ENCODE data around the gene PGM2.

PGM2 gene

DNA sequence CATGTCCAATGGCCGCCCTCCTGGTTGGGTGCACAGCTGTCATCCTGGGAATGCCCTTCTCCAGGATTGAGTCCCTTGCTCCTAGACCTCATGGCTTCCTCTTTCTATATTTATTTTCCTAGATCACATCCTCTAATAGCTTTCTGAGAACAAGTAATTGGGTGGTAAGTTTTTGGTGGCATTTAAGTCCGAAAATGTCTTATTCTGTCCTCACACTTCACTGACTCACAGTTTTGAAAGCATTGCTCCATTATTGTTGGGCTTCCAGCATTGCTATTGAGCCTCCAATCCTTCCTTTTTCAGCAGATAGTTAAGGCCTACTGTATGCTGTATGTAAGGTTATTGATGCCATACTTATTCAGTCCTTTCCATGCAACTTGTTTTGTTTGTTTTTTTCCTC, 25.9 kb downstream of the PGM2 start:
- in situ Hi-C loops (cut with MboI; ENCODE audit: low sequenced_read_pairs), result no loop called here

GRCh38 chr4:37858112-37858511, 31.6 kb downstream of the PGM2 start:
- in situ Hi-C loops (cut with MboI; ENCODE audit: low sequenced_read_pairs), result no loop called here

- in situ Hi-C loops (cut with MboI; ENCODE audit: low sequenced_read_pairs), result no loop called here
These were observed 32.4 kb downstream of the PGM2 start for GRCh38 chr4:37858872-37859271.

- in situ Hi-C loops (cut with MboI; ENCODE audit: low sequenced_read_pairs), result no loop called here
These were observed 33.8 kb downstream of the PGM2 start for GRCh38 chr4:37860266-37860665.

GRCh38 chr4:37862961-37863360, 36.5 kb downstream of the PGM2 start:
- in situ Hi-C loops (cut with MboI; ENCODE audit: low sequenced_read_pairs), result no loop called here

GRCh38 chr4:37864786-37865185, 38.3 kb downstream of the PGM2 start:
- in situ Hi-C loops (cut with MboI; ENCODE audit: low sequenced_read_pairs), result no loop called here

DNA sequence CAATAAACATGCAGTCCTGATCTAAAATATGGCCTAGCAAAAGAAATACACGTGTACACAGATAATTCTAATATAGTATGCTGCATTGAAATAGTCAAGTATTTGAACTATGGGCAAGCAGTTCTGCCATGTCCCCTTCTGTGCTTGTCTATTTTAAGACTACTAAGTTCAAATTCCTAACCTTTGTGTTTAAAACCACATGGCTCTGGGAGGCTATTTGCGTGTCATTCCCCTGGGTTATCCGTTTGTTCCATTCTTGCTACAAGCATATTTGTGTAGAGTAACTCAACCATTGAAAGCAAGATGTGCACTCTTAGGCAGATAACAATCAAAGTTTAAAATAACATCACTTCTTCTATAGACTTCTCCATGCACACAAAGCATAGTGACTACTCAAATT, 39.0 kb downstream of the PGM2 start:
- in situ Hi-C loops (cut with MboI; ENCODE audit: low sequenced_read_pairs), result no loop called here

DNA sequence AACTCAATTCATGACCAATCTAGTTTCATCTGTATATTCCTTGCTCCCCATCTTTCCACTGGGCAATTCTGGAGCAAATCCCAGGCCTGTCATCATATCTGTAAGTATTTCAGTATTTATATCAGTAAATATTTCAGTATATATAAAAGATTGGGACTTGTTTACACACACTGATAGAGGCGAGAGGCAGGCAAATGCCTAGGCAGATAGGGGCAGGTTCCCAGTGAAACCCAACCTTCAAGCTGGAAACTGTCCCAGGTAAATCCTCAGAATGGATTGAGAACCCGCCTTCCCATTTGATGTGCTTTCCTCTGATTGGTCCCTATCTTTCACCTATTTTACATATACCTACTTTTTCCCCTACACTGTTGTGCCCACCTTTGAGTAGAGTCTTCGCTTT, 40.6 kb downstream of the PGM2 start:
- in situ Hi-C loops (cut with MboI; ENCODE audit: low sequenced_read_pairs), result no loop called here

DNA sequence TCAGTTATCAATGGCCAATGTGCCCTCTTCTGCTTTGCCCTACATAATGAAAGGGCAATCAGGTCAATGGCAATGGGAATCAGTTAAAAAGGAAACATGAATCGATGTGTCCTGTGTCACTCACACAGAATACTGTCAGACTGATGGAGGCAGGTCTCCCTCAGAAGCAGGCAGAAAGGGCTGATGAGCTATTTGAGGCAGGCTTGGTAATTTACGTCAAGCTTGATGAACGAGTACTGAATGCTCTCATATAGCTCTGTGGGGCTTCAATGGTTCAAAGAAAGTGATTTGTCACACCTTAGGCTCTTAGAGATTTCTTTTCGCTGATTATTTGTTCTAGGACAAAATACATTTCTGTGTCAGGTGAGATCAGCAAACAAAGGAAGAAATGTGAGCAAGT, 41.8 kb downstream of the PGM2 start:
- in situ Hi-C loops (cut with MboI; ENCODE audit: low sequenced_read_pairs), result no loop called here

DNA sequence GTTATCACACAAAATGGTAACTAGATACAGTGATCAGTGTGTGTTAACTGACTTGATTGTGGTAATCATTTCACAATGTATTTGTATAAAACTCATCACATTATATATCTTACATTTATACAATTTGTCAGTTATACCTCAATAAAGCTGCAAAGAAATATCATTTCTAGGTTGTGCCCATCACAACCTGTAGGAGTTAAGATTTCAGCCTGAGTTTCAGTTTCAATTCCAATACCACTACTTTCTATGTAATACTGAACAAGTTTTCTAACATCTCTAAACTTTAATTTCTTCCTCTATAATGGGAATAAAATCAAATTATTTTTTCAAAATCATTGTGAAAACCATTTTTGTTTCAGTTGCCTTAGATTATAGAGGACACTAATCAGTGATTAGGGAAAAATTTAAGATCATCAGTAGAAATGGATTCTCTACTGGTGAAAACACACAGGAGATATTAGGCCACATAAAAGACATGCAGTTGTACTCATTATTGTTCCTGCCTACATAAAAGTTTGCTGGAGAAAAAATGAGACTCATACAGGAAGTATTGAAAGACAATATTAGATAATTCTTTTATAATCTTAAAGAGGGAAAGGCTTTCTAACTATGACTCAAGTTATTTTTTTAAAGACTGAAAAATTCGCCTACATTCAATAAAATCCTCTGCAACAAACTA, 46.0 kb downstream of the PGM2 start:
- in situ Hi-C loops (cut with MboI; ENCODE audit: low sequenced_read_pairs), result no loop called here

- in situ Hi-C loops (cut with MboI; ENCODE audit: low sequenced_read_pairs), result no loop called here
These were observed 46.9 kb downstream of the PGM2 start for GRCh38 chr4:37873386-37873785.

- in situ Hi-C loops (cut with MboI; ENCODE audit: low sequenced_read_pairs), result no loop called here
These were observed 49.7 kb downstream of the PGM2 start for GRCh38 chr4:37876156-37876555.

GRCh38 chr4:37879365-37879764, 52.9 kb downstream of the PGM2 start:
- in situ Hi-C loops (cut with MboI; ENCODE audit: low sequenced_read_pairs), result no loop called here

DNA sequence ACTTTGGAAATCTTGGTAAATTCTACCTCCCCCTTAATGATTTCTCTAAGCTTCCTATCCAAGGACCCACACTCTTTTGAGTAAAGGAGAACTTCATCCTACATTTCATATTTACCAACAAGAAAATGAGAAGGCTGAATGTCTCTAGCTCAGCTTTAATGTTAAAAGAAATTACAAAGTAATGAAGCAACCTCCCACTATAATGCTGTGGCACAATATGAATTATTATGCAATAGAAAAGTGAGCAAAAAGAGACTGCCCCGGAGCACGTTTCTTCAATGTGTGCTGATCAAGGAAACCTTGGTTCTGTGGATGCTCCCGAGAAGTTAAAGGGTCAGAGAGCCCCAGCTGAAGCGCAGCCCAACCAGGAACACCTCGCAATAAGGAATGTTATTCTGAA, 55.3 kb downstream of the PGM2 start:
- in situ Hi-C loops (cut with MboI; ENCODE audit: low sequenced_read_pairs), result no loop called here

DNA sequence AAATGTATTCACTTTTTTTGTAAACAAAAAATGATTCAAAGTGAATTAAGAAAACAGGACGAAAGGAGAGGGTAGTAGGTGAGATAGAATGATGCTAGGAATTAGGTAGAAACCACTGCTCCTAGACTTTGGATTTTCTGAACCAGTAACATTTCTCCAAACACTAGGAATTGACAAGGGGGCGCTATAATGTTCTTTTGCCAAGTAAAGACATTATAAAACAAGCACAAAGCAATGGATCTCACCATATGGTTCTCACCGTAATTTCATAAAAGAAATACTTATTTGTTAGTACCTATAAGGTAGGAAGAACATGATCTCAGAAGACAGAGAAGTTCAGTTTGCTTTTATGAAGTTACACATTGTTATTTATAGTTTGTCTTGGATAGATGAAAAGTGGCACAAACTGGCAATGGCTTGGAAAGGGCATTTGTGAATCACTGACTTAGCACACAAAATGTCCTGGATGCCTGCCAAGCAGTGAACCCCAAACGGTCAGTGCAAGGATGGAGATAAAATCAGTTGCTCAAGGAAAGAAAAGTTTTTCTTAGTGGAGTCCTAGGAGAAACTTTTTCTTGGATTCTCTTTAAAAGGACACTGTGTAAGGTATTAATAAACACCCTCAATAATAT, 56.3 kb downstream of the PGM2 start:
- in situ Hi-C loops (cut with MboI; ENCODE audit: low sequenced_read_pairs), result no loop called here

DNA sequence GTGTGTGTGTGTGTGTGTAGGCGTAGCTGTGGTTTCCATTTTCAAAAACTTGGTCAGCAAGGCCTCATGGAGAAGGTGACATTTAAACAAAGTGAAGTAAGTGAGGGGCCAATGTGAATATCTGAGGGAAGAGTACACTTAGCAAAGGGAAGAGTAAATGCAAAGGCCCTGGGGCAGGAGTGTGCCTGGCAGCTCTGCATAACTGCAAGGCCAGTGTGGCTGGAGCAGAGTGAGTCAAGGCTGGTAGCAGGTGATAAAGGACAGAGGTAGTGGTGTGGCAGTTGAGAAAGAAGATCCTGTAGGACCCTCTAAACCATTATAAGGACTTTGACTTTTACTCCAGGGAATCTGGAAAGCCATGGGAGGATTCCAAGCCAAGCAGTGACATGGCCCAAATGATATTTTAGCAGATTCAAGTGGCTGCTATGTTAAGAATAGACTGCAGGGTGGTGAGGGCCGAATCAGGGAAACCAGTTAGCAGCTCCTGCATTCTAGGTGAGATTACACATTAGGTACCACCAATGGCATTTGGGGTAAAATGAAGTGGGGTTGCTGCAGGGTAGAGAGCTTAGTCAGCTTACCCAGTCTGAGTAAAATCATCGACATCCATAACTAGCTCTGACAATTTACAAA, 58.5 kb downstream of the PGM2 start:
- in situ Hi-C loops (cut with MboI; ENCODE audit: low sequenced_read_pairs), result no loop called here

GRCh38 chr4:37885496-37885895, 59.0 kb downstream of the PGM2 start:
- in situ Hi-C loops (cut with MboI; ENCODE audit: low sequenced_read_pairs), result no loop called here

DNA sequence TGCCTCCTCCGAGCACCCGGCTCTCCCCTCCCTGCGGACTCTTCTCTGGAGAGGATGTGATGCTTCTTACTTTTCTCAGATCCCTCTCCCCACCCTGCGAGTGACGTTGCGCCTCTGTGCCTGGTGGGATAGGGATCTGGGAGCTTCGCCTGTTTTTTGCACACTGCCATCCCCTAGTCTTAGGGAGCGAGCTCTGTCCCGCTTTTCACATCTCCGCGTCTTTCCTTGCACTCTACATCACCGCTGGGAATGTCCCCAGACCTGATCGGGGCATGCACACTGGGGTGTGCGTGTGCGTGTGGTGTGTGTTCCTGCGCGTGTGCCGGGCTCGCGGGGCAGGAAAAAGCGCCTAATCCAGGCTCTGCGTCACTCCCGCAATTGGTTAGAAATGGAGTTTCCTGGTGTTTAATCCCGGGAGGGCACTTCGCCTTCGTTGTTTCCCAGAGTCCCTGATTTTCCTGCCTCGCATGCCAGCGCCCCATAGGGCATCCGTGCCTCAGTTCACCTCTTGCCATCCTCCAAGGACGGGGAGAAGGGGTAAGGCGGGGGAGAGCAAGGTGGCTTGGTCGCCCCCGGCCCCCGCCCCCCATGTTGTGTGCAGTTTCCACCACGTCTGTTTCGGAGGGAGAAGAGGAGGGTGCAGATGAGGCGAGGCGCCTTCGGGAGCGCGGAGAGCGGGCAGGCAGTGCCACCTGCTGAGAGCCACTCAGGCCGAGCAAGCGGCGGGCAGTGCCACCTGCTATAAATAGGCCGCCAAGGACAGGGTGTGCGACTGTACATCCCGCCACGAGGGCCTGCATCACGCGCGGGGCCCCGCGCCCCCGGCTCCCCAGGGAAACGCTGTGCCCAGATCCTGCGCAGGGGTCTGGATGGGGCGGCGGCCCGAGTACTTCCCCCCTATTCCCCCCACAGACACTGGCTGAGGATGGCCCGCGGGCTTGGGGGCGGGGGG, 63.6 kb downstream of the PGM2 start:
- in situ Hi-C loops (cut with MboI; ENCODE audit: low sequenced_read_pairs), result no loop called here

DNA sequence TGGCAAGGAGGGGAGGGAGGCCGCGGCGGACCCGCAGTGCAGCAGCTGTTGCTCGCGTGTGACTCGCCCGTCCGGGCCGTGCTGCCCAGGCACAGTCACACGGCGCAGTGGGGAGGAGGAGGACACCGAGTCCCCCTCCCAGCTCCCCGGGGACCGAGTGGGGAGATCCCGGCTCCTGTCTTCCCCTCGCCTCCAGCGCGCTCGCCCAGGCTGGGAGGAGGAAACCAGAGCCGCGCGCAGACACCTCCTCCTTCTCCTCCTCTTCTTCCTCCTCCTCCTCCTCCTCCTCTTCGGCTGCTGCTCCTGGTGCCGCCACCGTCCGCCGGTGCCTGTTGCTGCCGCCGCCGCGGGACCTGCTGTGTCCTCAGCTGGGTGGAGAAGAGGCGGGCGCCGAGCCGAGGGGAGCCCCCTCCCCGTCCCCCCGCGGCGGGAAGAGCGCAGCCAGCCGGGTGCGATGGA, 64.3 kb downstream of the PGM2 start, which contains the start of gene TBC1D1:
Gene TBC1D1, plus strand, starts transcription at position 284 of the 459 bp plus-strand sequence. CDS start 11,012 bp downstream, outside the sequence.
- in situ Hi-C loops (cut with MboI; ENCODE audit: low sequenced_read_pairs), result no loop called here

- in situ Hi-C loops (cut with MboI; ENCODE audit: low sequenced_read_pairs), result no loop called here
These were observed 65.0 kb downstream of the PGM2 start for GRCh38 chr4:37891260-37892159.

Measured in HL-60/S4 (cell line).